ENCODE measurements around the gene HRCT1. TPM values are rescaled to one million over a fixed set of nuclear protein-coding genes. Genes with fewer than 3 reads are reported as not detected.
A peak's percentile ranks its signal among the peaks of the same experiment; 100 is the strongest.

HRCT1 gene
- polyA plus RNA-seq, 3 donors, result not detected

DNA sequence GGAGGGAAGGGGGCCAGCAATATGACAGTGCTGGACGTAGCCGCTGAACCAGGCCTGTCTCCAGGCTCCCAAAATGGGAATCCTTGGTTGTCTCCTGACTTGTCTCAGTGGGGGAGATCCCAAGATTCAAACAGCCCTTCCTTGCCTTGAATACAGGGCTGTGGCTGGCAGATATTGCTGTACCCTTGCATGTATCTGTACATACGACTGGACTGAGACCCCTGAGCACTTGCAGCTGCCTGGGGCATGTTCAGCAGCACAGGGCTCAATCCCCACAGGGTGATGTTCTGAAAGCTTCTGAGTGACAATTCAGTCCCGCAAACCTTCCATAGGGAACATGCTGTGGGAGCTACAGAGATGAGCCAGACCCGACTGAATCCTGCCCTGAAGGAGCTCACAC, 49.1 kb upstream of the HRCT1 start:
- intact Hi-C loops (cut with micrococcal nuclease), result loop anchor here in 1 of 2 donors (10.0 kb wide), 1 partner anchor 58 kb away; no protein-coding TSS in a partner anchor
- WGBS (ENCODE audit: insufficient coverage), result 90% methylated on average over 4 of the region's 5 CpGs

DNA sequence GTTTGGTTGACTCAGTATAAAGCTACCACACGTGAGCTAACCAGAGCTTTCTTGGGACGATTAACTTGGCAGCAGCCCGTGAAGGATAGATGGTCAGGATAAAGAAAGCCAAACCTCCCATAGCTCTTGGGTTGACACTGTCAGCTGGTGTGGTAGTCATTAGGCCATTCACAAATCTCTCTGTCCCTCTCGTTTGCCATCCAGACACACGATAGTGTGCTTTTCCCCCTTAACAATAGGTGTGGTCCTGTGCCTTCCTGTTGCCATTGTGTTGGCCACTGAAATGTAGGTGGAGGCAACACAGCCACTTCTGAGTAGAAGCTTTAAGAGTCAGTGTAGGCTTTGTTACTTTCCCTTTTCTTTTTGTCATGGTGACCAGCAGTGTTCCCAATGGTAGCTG, 47.5 kb upstream of the HRCT1 start:
- Mint-ChIP-seq H3K27me3 (ENCODE audit: low read depth in 3 of 3) (peaks cover 47 to 70% (median 49%) of the 10 kb centered on the region in 3 donors), H3K27ac (peak overlapping the region in 2 of 7 donors; percentile 33 to 60)
- WGBS (ENCODE audit: insufficient coverage), result no CpG with 5 or more reads among the region's 5 CpGs

More for the DNA sequence above, 49.1 kb upstream of the HRCT1 start:
- H3K4me2 ChIP-seq (replicated peaks; ENCODE audit: extremely low read depth, low read length, poor library complexity, severe bottlenecking), result no peak overlapping the region
- H3K9me3 Mint-ChIP-seq, result peaks cover 0 to 4% (median 0%) of the 10 kb centered on the region in 7 donors
- H3K79me2 ChIP-seq (ENCODE audit: insufficient read depth, low read length), result no peaks in the 10 kb centered on the region
- H3K27ac Mint-ChIP-seq, result peak overlapping the region in 1 of 7 donors; percentile 9
- DNase-seq, result peak in 1 of 3 donors; percentile 1
- H3K27ac ChIP-seq (ENCODE audit: low read depth in 1 of 2, low read length in 2 of 2), result no peak overlapping the region
- H3K27me3 Mint-ChIP-seq (ENCODE audit: low read depth in 3 of 3), result peaks cover 52 to 71% (median 59%) of the 10 kb centered on the region in 3 donors
- H3K36me3 Mint-ChIP-seq, result peaks cover 0 to 6% of the 10 kb centered on the region in 2 donors
- no peak overlapping the region for H3K4me3 ChIP-seq (replicated peaks in 1 of 3; ENCODE audit: low read depth in 2 of 3, low read length in 3 of 3)
- no peak overlapping the region for H3K9ac ChIP-seq (ENCODE audit: insufficient read depth, low read length, poor library complexity, severe bottlenecking)
- H3K4me1 ChIP-seq (ENCODE audit: control insufficient read depth in 1 of 2, insufficient read depth in 2 of 2, low read length in 2 of 2), result peaks cover 4 to 19% of the 10 kb centered on the region in 2 donors
- no peaks in the 10 kb centered on the region for H3K36me3 ChIP-seq (replicated peaks in 1 of 2; ENCODE audit: control insufficient read depth in 1 of 2, insufficient read depth in 2 of 2, low read length in 2 of 2)
- H2AFZ ChIP-seq (ENCODE audit: insufficient read depth, low read depth, low read length, poor library complexity, severe bottlenecking), result no peak overlapping the region
- H3K9me3 ChIP-seq (replicated peaks in 1 of 2; ENCODE audit: control insufficient read depth in 1 of 2, insufficient read depth in 1 of 2, low read length in 2 of 2), result no peaks in the 10 kb centered on the region
- no peaks in the 10 kb centered on the region for H4K20me1 ChIP-seq (ENCODE audit: insufficient read depth, low read length)
- H3K27me3 ChIP-seq (ENCODE audit: control insufficient read depth in 2 of 2, insufficient read depth in 2 of 2, low read length in 2 of 2), result peaks cover 13 to 61% of the 10 kb centered on the region in 2 donors
- H3K4me1 Mint-ChIP-seq, result peaks cover 22% of the 10 kb centered on the region
- TF ChIP-seq, protein P1, sequence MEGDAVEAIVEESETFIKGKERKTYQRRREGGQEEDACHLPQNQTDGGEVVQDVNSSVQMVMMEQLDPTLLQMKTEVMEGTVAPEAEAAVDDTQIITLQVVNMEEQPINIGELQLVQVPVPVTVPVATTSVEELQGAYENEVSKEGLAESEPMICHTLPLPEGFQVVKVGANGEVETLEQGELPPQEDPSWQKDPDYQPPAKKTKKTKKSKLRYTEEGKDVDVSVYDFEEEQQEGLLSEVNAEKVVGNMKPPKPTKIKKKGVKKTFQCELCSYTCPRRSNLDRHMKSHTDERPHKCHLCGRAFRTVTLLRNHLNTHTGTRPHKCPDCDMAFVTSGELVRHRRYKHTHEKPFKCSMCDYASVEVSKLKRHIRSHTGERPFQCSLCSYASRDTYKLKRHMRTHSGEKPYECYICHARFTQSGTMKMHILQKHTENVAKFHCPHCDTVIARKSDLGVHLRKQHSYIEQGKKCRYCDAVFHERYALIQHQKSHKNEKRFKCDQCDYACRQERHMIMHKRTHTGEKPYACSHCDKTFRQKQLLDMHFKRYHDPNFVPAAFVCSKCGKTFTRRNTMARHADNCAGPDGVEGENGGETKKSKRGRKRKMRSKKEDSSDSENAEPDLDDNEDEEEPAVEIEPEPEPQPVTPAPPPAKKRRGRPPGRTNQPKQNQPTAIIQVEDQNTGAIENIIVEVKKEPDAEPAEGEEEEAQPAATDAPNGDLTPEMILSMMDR (IDR thresholded peaks at IDR 0.05), result no peak
- H3K4me3 Mint-ChIP-seq, result peak overlapping the region in 1 of 2 donors; percentile 61

More for the DNA sequence above, 47.5 kb upstream of the HRCT1 start:
- H3K4me3 Mint-ChIP-seq, result peak overlapping the region in 1 of 2 donors; percentile 62
- peaks cover 0 to 4% (median 0%) of the 10 kb centered on the region in 7 donors for H3K9me3 Mint-ChIP-seq
- H3K27me3 ChIP-seq (ENCODE audit: control insufficient read depth in 2 of 2, insufficient read depth in 2 of 2, low read length in 2 of 2), result peaks cover 11 to 57% of the 10 kb centered on the region in 2 donors
- no peak overlapping the region for H2AFZ ChIP-seq (ENCODE audit: insufficient read depth, low read depth, low read length, poor library complexity, severe bottlenecking)
- H3K4me1 Mint-ChIP-seq, result peaks cover 22% of the 10 kb centered on the region
- H3K4me2 ChIP-seq (replicated peaks; ENCODE audit: extremely low read depth, low read length, poor library complexity, severe bottlenecking), result no peak overlapping the region
- H3K9me3 ChIP-seq (replicated peaks in 1 of 2; ENCODE audit: control insufficient read depth in 1 of 2, insufficient read depth in 1 of 2, low read length in 2 of 2), result no peaks in the 10 kb centered on the region
- no peaks in the 10 kb centered on the region for H3K36me3 ChIP-seq (replicated peaks in 1 of 2; ENCODE audit: control insufficient read depth in 1 of 2, insufficient read depth in 2 of 2, low read length in 2 of 2)
- no peaks in the 10 kb centered on the region for H4K20me1 ChIP-seq (ENCODE audit: insufficient read depth, low read length)
- peaks cover 4 to 19% of the 10 kb centered on the region in 2 donors for H3K4me1 ChIP-seq (ENCODE audit: control insufficient read depth in 1 of 2, insufficient read depth in 2 of 2, low read length in 2 of 2)
- peak in 1 of 3 donors; percentile 2 for DNase-seq
- H3K27ac ChIP-seq (ENCODE audit: low read depth in 1 of 2, low read length in 2 of 2), result no peak overlapping the region
- no peak overlapping the region for H3K9ac ChIP-seq (ENCODE audit: insufficient read depth, low read length, poor library complexity, severe bottlenecking)
- H3K4me3 ChIP-seq (replicated peaks in 1 of 3; ENCODE audit: low read depth in 2 of 3, low read length in 3 of 3), result no peak overlapping the region
- intact Hi-C loops (cut with micrococcal nuclease), result loop anchor here in 1 of 2 donors (10.0 kb wide), 1 partner anchor 56 kb away; no protein-coding TSS in a partner anchor
- H3K36me3 Mint-ChIP-seq, result peaks cover 0 to 2% of the 10 kb centered on the region in 2 donors
- no peaks in the 10 kb centered on the region for H3K79me2 ChIP-seq (ENCODE audit: insufficient read depth, low read length)
- TF ChIP-seq, protein P1 (IDR thresholded peaks at IDR 0.05), result no peak

Measured in CD14-positive monocyte (primary cell).